A549 (cell line): ENCODE results near the gene DCHS2. TPM values are rescaled to one million over a fixed set of nuclear protein-coding genes. Genes with fewer than 3 reads are reported as not detected.

Source experiments
- ATAC-seq, 2 experiments: fragments of 200-7000 bp in 1 of 2; fragments of >200 bp in 1 of 2; cut with Nextera tagmentation in 1 of 2; cut with Tn5 transposase in 1 of 2; 3 replicates each; pipeline versions ENCODE4 v1.8.0 to v1.9.1; 2018 to 2020; ENCODE audit warnings: mild to moderate bottlenecking in 1 of 2, moderate library complexity in 1 of 2
- CTCF ChIA-PET: fragments of 300-600 bp; sonication (Branson Sonifier 250); formaldehyde crosslinking; extraction: SDS; loops from one replicate; lab custom pipeline; 2021; ENCODE audit warnings: antibody characterized with exemption, inconsistent platforms; lab: Yijun Ruan, JAX
- POLR2A ChIA-PET: fragments of 350-600 bp; formaldehyde crosslinking; extraction: SDS; loops from one replicate; lab custom pipeline; 2021; ENCODE audit warnings: antibody characterized with exemption, inconsistent platforms; lab: Yijun Ruan, JAX
- DNase-seq, 2 experiments: peaks; one replicate each; pipeline versions ENCODE4 v3.0.0 to v3.0.0-alpha.2; 2011 to 2016; ENCODE audit warnings: low read depth in 1 of 2, low spot score in 1 of 2
- FAIRE-seq: peaks from 2 replicates; lab custom pipeline; 2011; peaks lifted over from hg19 to GRCh38; lab: Jason Lieb, UNC
- H3K27ac ChIP-seq, 2 experiments: fragments of >200 bp; sonication (Bioruptor Twin); formaldehyde crosslinking; 3 replicates each; pipeline ENCODE4 v1.5.1; 2016 to 2017
- H3K4me1 ChIP-seq: fragments of >200 bp; sonication (Bioruptor Twin); formaldehyde crosslinking; 3 replicates; pipeline ENCODE4 v1.6.1; 2016
- H3K4me2 ChIP-seq: fragments of >200 bp; sonication (Bioruptor Twin); formaldehyde crosslinking; 3 replicates; pipeline ENCODE4 v1.6.1; 2016
- H3K4me3 ChIP-seq: fragments of >200 bp; sonication (Bioruptor Twin); formaldehyde crosslinking; 3 replicates; pipeline ENCODE4 v1.5.1; 2016
- H3K9me3 ChIP-seq: fragments of >200 bp; sonication (Bioruptor Twin); formaldehyde crosslinking; 3 replicates; pipeline ENCODE4 v1.6.1; 2016
- BHLHE40 ChIP-seq: IDR thresholded peaks from 2 replicates; pipeline ENCODE4 v1.6.1; 2012; ENCODE audit warnings: low read depth, low read length, inconsistent platforms
- CEBPB ChIP-seq, 2 experiments: fragments of >200 bp in 1 of 2; sonication (Bioruptor Twin) in 1 of 2; formaldehyde crosslinking in 1 of 2; IDR thresholded peaks; 2 replicates each; pipeline ENCODE4 v1.6.1; 2012 to 2016
- CHD2 ChIP-seq: fragments of 150-350 bp; IDR thresholded peaks from 2 replicates; pipeline ENCODE4 v1.6.1; 2014; ENCODE audit warnings: low read length; ENCODE audit not compliant: partially characterized antibody
- E2F6 ChIP-seq: IDR thresholded peaks from 2 replicates; pipeline ENCODE4 v1.6.1; 2012; ENCODE audit warnings: low read depth, borderline replicate concordance
- EHF ChIP-seq: fragments of 250-450 bp; sonication (Bioruptor Pico); IDR thresholded peaks from 2 replicates; pipeline ENCODE4 v1.5.0; 2020; ENCODE audit warnings: mild to moderate bottlenecking
- EP300 ChIP-seq, 2 experiments: fragments of >200 bp; sonication (Bioruptor Twin); formaldehyde crosslinking; IDR thresholded peaks; 2 replicates in 1 of 2; 3 replicates in 1 of 2; pipeline ENCODE4 v1.6.1; 2016 to 2017
- ESRRA ChIP-seq: fragments of 150-350 bp; IDR thresholded peaks from 2 replicates; pipeline ENCODE4 v1.6.1; 2014; ENCODE audit warnings: mild to moderate bottlenecking, low read length, borderline replicate concordance
- FOSB ChIP-seq: fragments of 250-450 bp; sonication (Bioruptor Pico); IDR thresholded peaks from 2 replicates; pipeline ENCODE4 v1.5.0; 2020; ENCODE audit warnings: mild to moderate bottlenecking, moderate library complexity
- FOXS1 ChIP-seq: fragments of 250-450 bp; sonication (Bioruptor Pico); IDR thresholded peaks from 2 replicates; pipeline ENCODE4 v1.5.0; 2020; ENCODE audit warnings: mild to moderate bottlenecking, moderate library complexity
- GATA3 ChIP-seq: IDR thresholded peaks from 2 replicates; pipeline ENCODE4 v1.6.1; 2012; ENCODE audit warnings: borderline replicate concordance
- HES2 ChIP-seq: fragments of >200 bp; sonication (Bioruptor Twin); formaldehyde crosslinking; IDR thresholded peaks from 2 replicates; pipeline ENCODE4 v1.6.1; 2016
- HEYL ChIP-seq: fragments of 250-450 bp; sonication (Bioruptor Pico); IDR thresholded peaks from 2 replicates; pipeline ENCODE4 v1.8.0; 2021; ENCODE audit warnings: mild to moderate bottlenecking, moderate library complexity
- HOXB13 ChIP-seq: fragments of 250-450 bp; sonication (Bioruptor Pico); IDR thresholded peaks from 2 replicates; pipeline ENCODE4 v1.5.0; 2020; ENCODE audit warnings: low read depth, mild to moderate bottlenecking, moderate library complexity
- JUN ChIP-seq, 2 experiments: fragments of >200 bp; sonication (Bioruptor Twin); formaldehyde crosslinking; IDR thresholded peaks; 2 replicates in 1 of 2; 3 replicates in 1 of 2; pipeline ENCODE4 v1.6.1; 2016 to 2017
- JUNB ChIP-seq: fragments of >200 bp; sonication (Bioruptor Twin); formaldehyde crosslinking; IDR thresholded peaks from 2 replicates; pipeline ENCODE4 v1.6.1; 2016
- MAZ ChIP-seq: fragments of 150-350 bp; IDR thresholded peaks from 2 replicates; pipeline ENCODE4 v1.6.1; 2014; ENCODE audit warnings: antibody characterized with exemption, low read depth, low read length, borderline replicate concordance
- POLR2AphosphoS2 ChIP-seq: conservative IDR thresholded peaks from 2 replicates; pipeline ENCODE4 v1.6.1; 2012; ENCODE audit warnings: low read length, improper control_type of control experiment, inconsistent platforms
- RAD21 ChIP-seq, 2 experiments: fragments of >200 bp in 1 of 2; sonication (Bioruptor Twin) in 1 of 2; formaldehyde crosslinking in 1 of 2; IDR thresholded peaks in 1 of 2; conservative IDR thresholded peaks in 1 of 2; 2 replicates in 1 of 2; 3 replicates in 1 of 2; pipeline ENCODE4 v1.6.1; 2012 to 2018; ENCODE audit warnings: inconsistent platforms in 1 of 2
- RARB ChIP-seq: fragments of 250-450 bp; sonication (Bioruptor Pico); IDR thresholded peaks from 2 replicates; pipeline ENCODE4 v1.8.0; 2021; ENCODE audit warnings: mild to moderate bottlenecking, moderate library complexity
- REST ChIP-seq: fragments of 200-600 bp; sonication (generic); IDR thresholded peaks from 2 replicates; pipeline ENCODE4 v1.6.1; 2016; ENCODE audit warnings: antibody characterized with exemption, mild to moderate bottlenecking, moderate library complexity
- SREBF2 ChIP-seq: fragments of 450-650 bp; IDR thresholded peaks from 2 replicates; pipeline ENCODE4 v1.6.1; 2014; ENCODE audit warnings: mild to moderate bottlenecking, moderate library complexity
- TFCP2L1 ChIP-seq: fragments of 250-450 bp; sonication (Bioruptor Pico); IDR thresholded peaks from 2 replicates; pipeline ENCODE4 v1.5.0; 2021; ENCODE audit warnings: mild to moderate bottlenecking
- ZC3H11A ChIP-seq: fragments of 450-650 bp; IDR thresholded peaks from 2 replicates; pipeline ENCODE4 v1.6.1; 2014; ENCODE audit warnings: antibody characterized with exemption, mild to moderate bottlenecking
- WGBS: methylation state at CpG from one replicate; pipeline ENCODE4 v1.1.6; 2017; ENCODE audit errors: missing lambda C conversion rate; 5-methylcytosine and 5-hydroxymethylcytosine counted together
- polyA plus RNA-seq, 4 experiments: library from polyadenylated mRNA; depleted of rRNA in 3 of 4; stranded (reverse); fragments of >200 nt; fragmentation: RNase III in 1 of 4; extraction: RNeasy Plus Mini Kit Qiagen cat#74134 plus additional on column Dnase treatment in 1 of 4; gene quantifications; 2 replicates in 3 of 4; 3 replicates in 1 of 4; pipeline ENCODE4 v1.2.3, GENCODE V29; 2011 to 2017

The DCHS2 gene
- polyA plus RNA-seq, 2 of the 4 experiments (the other 2 are of a cell fraction) = 0.06 TPM; not detected in 1

- FAIRE-seq (no peak), DNase-seq (no peak), ATAC-seq (no peak)
- POLR2A ChIA-PET = no interaction called here
- H3K4me2 ChIP-seq = no peak overlapping the region
- H3K4me3 ChIP-seq = no peak overlapping the region
- CTCF ChIA-PET = no interaction called here
- no peak overlapping the region for H3K27ac ChIP-seq
- WGBS = 12% methylated on average over 4 of the region's 4 CpGs
- no peaks in the 10 kb centered on the region for H3K9me3 ChIP-seq
- TF ChIP-seq SREBF2 = no peak
- TF ChIP-seq ESRRA = no peak
- no peak for TF ChIP-seq EHF (CRISPR knock-in tag)
- no peak for TF ChIP-seq E2F6
- no peak for TF ChIP-seq CEBPB (IDR thresholded peaks at IDR 0.05)
- no peak for TF ChIP-seq RAD21 (conservative IDR thresholded peaks at IDR 0.05 in 1 of 2, IDR thresholded peaks at IDR 0.05 in 1 of 2)
- TF ChIP-seq TFCP2L1 (CRISPR knock-in tag) = no peak
- no peak for TF ChIP-seq JUN (IDR thresholded peaks at IDR 0.05)
- TF ChIP-seq GATA3 = no peak
- no peak for TF ChIP-seq HOXB13 (CRISPR knock-in tag)
- no peaks in the 10 kb centered on the region for H3K4me1 ChIP-seq
Measured at GRCh38 chr4:154189346-154189745, 302.3 kb downstream of the DCHS2 start.

GRCh38 chr4:154186888-154187287, 304.7 kb downstream of the DCHS2 start:
- WGBS = 0% methylated on average over 2 of the region's 3 CpGs
- no peaks in the 10 kb centered on the region for H3K4me1 ChIP-seq
- TF ChIP-seq EP300 (IDR thresholded peaks at IDR 0.05) = no peak
- no peak for TF ChIP-seq ZC3H11A
- TF ChIP-seq REST = no peak
- TF ChIP-seq HES2 = no peak
- no peak for TF ChIP-seq HEYL (CRISPR knock-in tag)
- no peak for TF ChIP-seq BHLHE40
- no peak for TF ChIP-seq FOSB (CRISPR knock-in tag)
- TF ChIP-seq JUNB = no peak
- TF ChIP-seq RARB (CRISPR knock-in tag) = no peak
- TF ChIP-seq POLR2AphosphoS2 = no peak
- no peak for TF ChIP-seq MAZ
- no peak for TF ChIP-seq FOXS1 (CRISPR knock-in tag)
- TF ChIP-seq CHD2 = no peak
- no peak for TF ChIP-seq RAD21 (conservative IDR thresholded peaks at IDR 0.05 in 1 of 2, IDR thresholded peaks at IDR 0.05 in 1 of 2)
- FAIRE-seq = no peak
- H3K4me3 ChIP-seq = no peak overlapping the region
- POLR2A ChIA-PET = no interaction called here
- CTCF ChIA-PET = no interaction called here
- ATAC-seq = no peak
- no peak overlapping the region for H3K4me2 ChIP-seq
- DNase-seq = no peak
- H3K27ac ChIP-seq = no peak overlapping the region
- no peaks in the 10 kb centered on the region for H3K9me3 ChIP-seq
